Suprapubic skin (tissue), 3 donors: ENCODE measurements around the gene CTNND2.

Source experiments
- CTCF ChIP-seq, 2 donors: fragments of 200-600 bp in 1 of 2; fragments of 450-650 bp in 1 of 2; sonication (generic) in 1 of 2; IDR thresholded peaks; one replicate each; pipeline ENCODE4 v1.5.1; 2016 to 2019; ENCODE audit warnings: antibody characterized with exemption in 2 of 2, mild to moderate bottlenecking in 1 of 2, moderate library complexity in 1 of 2
- EP300 ChIP-seq: sonication (generic); formaldehyde crosslinking; IDR thresholded peaks from one replicate; pipeline ENCODE4 v1.6.1; 2017; ENCODE audit warnings: antibody characterized with exemption
- POLR2A ChIP-seq, 2 donors: fragments of 450-650 bp; IDR thresholded peaks; one replicate each; pipeline ENCODE4 v1.6.1; 2017; ENCODE audit warnings: antibody characterized with exemption in 2 of 2, mild to moderate bottlenecking in 2 of 2, moderate library complexity in 2 of 2

GRCh38 chr5:10964806-10965205, 939.4 kb downstream of the CTNND2 start:
- TF ChIP-seq CTCF (IDR thresholded peaks at IDR 0.05) (no peak), POLR2A (IDR thresholded peaks at IDR 0.05) (no peak), EP300 (no peak)
